GM12891 (cell line): Measurements from ENCODE around the gene RBPJ.

ENCODE experiments used
- PAX5 ChIP-seq: IDR thresholded peaks from 2 replicates; pipeline ENCODE4 v1.6.1; 2011; ENCODE audit warnings: low read length, moderate library complexity, mild to moderate bottlenecking; ENCODE audit not compliant: insufficient read depth, severe bottlenecking
- POLR2A ChIP-seq: IDR thresholded peaks from 2 replicates; pipeline ENCODE4 v1.6.1; 2011; ENCODE audit warnings: low read depth, low read length, control low read depth
- POLR2AphosphoS5 ChIP-seq: IDR thresholded peaks from 2 replicates; pipeline ENCODE4 v1.6.1; 2011; ENCODE audit warnings: low read depth, low read length, control low read depth
- SPI1 ChIP-seq: IDR thresholded peaks from 2 replicates; pipeline ENCODE4 v1.6.1; 2011; ENCODE audit warnings: low read depth, low read length, control low read depth
- TAF1 ChIP-seq: IDR thresholded peaks from 2 replicates; pipeline ENCODE4 v1.6.1; 2011; ENCODE audit warnings: low read depth, low read length, control low read depth

GRCh38 chr4:26431461-26432180 lies 110.8 kb downstream of the RBPJ start:
- TF ChIP-seq POLR2AphosphoS5: no peak
- TF ChIP-seq POLR2A: no peak
- no peak for TF ChIP-seq TAF1
- TF ChIP-seq SPI1: no peak
- no peak for TF ChIP-seq PAX5
